Middle frontal gyrus (tissue), 1 donor: ENCODE data around the gene LCA5.
"Not testable (repeated sequence)": the region's sequence is repeated elsewhere in the genome, so short reads cannot be mapped to it uniquely, and the experiment has no call there.

Experiments
- DNase-seq: peaks from one replicate; pipeline ENCODE4 v3.0.0-alpha.2; 2015; ENCODE audit warnings: low spot score; ENCODE audit errors: extremely low spot score

The LCA5 gene

DNA sequence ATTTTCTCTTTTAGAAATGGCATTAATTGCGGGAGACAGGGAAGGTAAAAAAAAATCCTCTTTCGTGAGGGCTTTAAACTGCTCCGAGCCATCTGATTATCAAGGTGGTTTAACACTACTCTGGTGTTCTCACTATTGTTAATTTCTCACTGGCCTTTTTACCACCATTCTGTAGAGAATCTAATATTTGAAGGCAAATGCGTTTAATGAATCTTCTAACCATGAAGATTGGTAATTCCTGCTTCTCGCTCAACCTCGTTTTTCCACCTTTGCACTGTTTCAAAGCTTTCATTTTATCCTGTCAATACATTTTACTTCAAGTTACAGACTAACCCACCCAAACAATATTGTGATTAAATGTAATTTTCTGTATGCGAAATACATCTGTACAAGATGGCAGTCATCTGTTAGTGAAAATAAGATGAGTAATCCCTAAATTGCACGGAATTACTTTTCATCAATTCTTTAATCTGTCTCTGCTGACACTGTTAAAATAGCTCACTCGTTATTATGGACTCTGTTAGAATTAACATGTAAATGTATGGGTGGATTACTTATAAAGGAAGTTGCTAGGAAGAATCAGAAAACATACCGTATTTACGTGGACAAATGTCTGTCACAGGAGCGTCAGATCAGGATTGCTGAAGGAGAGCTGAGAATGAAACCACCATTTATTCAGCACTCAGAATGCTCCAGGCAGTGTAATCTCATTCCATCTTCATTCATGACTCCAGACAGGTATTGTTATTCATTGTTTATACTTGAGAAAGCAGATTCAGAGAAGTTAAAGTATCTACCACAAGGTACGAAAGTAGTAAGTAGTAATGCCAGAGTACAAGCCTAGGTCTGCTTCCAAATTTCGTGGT is 1.1 kb upstream of the LCA5 start:
- no peak for DNase-seq

DNA sequence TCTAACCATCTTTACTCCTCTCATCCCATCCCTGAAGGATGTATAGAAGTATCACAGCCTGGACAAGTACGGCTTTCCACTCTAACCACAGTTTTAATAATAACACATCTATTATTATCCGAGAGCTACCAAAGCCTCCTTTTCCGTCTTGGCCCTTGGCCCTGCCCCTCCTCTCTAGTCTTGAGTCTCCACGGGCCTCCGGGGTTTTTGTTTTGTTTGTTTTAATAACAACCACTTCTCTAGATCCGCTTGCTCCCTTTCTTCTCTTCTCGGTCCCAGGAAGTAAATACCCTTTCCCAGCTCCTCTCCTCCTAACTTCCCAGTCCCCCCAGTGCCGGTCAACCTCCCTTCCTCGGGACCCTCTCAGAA is 661 bp downstream of the LCA5 start:
- DNase-seq = no peak

- not testable (repeated sequence) for DNase-seq
These were observed 7.7 kb downstream of the LCA5 start for GRCh38 chr6:79529567-79529966.

GRCh38 chr6:79526897-79527296 is 10.3 kb downstream of the LCA5 start:
- no peak for DNase-seq

- DNase-seq = no peak
These were observed 11.7 kb downstream of the LCA5 start for GRCh38 chr6:79525272-79526100.

DNA sequence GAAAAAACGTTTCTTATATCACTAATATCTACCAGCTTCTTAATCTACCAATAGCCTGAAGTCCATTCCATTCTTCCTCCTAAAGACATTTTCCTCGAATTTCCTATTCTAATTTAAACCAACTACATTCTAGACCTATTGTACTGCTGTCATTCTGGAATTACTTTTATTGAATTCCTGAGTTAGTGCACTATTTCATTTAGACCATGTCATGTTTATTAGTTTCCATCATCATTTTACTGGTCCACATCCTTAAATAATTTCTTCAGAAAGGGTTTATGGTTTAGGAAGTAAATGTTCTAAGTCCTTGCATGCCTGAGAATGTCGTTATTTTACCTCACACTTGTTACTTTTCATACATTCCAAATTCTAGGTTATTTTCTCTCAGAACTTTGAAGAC is 13.2 kb downstream of the LCA5 start:
- no peak for DNase-seq

- DNase-seq = no peak
These were observed 14.6 kb downstream of the LCA5 start for GRCh38 chr6:79522609-79523008.

DNA sequence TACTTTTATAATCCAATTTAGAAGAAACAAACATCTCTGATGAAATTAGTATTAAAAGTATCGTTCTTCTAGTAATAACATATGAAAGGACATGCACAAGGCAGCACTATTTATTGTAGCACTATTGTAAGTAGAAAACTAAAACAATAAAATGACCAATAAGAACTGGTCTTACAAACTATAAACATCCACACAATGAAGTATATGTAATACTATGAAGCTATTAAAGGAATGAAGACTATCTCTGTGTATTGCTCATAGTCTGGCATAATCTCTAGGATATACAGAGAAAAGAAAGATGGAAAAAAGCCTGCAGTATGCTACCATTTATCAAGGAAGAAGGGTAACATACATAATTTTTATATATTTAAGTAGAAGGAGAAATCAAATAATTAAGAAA is 16.7 kb downstream of the LCA5 start:
- no peak for DNase-seq

DNA sequence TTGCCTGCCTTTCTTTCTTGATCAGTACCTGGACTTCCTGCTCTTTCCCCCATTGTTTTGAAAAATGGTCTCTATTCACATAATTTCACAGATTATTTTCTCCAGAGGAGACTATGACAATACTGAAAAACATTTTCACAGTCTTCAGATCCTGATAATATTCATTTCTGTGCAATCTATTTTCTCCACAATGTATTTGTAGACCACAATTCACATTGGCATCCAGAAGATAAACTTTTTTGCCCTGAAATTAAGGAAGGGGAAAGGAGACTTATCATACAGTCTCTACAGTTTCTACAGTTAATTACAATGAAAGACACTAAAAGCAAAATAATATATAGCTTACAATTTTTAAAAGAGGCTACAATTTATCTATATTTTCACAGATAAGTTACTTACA is 18.4 kb downstream of the LCA5 start:
- DNase-seq = no peak

- DNase-seq = no peak
These were observed 21.8 kb downstream of the LCA5 start for GRCh38 chr6:79515436-79515835.

- no peak for DNase-seq
These were observed 24.1 kb downstream of the LCA5 start for GRCh38 chr6:79513111-79513510.

DNA sequence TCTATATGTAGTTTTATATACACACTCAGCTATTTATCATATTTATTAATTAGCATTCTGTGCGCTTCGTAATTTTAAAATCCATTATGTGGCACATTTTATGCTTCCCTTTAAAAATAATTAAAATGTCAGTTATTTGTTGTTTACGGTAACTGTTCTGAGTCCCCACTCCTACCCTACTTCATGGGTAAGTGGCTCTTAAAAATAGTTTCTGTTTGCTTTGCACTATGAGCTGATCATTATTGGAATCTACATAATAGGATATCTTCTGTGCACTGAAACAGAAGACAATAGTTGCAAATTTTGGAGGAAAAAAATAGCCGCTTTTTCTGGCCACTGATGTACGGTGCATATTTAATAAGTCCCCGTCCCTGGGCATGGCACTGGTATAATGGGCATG is 25.2 kb downstream of the LCA5 start:
- DNase-seq = no peak

DNA sequence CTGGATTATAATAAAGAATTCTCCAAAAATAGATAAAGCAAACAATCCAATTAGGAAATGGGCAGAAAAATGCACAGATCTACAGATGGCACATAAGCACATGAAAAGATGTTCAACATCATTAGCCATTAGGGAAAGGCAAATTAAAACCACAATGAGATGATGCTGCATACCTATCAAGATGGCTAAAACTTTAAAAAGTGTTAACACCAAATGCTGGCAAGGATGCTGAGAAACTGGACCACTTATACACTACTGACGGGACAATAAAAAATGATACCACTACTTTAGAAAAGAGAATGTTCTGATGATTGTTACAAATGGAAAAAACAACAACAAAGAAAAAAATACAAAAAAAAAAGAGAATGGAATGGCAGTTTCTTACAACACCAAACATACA is 26.5 kb downstream of the LCA5 start:
- no peak for DNase-seq

GRCh38 chr6:79506251-79506650 is 31.0 kb downstream of the LCA5 start:
- DNase-seq = no peak

DNA sequence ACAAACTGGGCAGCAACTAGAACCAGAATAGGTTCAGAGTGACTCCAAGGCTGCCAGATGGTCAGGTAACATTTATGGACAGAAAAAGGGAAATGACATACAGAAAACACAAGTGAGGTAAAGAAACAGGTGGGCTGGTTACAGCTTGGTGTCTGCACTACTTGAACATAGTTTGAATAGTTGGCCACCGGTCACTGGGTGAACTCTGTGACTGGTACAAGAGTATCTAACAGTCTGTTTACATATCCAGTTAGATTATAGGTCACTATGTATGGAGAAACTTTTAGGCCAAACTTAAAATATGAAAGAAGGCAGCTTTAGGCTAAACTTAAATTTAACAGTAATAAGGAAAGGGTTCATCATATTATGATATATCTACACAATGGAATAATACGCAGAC is 32.9 kb downstream of the LCA5 start:
- DNase-seq = no peak

DNA sequence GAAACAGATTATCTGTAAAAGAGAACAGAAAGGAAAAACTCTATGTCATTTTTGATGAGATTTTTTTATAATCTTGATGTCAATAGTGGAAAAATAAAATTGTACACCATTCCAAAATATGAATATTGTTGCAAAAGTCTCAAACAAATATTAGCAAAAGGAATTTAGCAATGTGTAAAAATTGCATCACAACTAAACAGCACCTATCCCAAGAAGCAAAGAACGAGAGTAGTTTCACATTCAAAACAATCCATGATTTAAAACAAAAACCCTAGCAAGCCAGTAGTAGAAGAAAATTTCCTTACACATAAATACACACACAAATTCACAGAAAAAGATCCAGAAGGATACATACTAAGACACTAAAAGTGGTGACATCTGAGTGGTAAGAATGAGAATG is 38.4 kb downstream of the LCA5 start:
- DNase-seq = no peak

- no peak for DNase-seq
These were observed 42.0 kb downstream of the LCA5 start for GRCh38 chr6:79495246-79495645.

- no peak for DNase-seq
These were observed 42.4 kb downstream of the LCA5 start for GRCh38 chr6:79494841-79495240.

- no peak for DNase-seq
These were observed 66.5 kb downstream of the LCA5 start for GRCh38 chr6:79470728-79471127.

- DNase-seq = no peak
These were observed 67.6 kb downstream of the LCA5 start for GRCh38 chr6:79469376-79470246.

- DNase-seq = no peak
These were observed 68.6 kb downstream of the LCA5 start for GRCh38 chr6:79468587-79468986.

- DNase-seq = no peak
These were observed 69.1 kb downstream of the LCA5 start for GRCh38 chr6:79468116-79468515.
